IMR-90 (cell line): ENCODE measurements around the gene SLC25A12. TPM values are rescaled to one million over a fixed set of nuclear protein-coding genes. Genes with fewer than 3 reads are reported as not detected.

Experiments
- ATAC-seq: fragments of 200-7000 bp; cut with Tn5 transposase; 2 replicates; pipeline ENCODE4 v1.9.1; 2020; ENCODE audit warnings: low read depth, mild to moderate bottlenecking, moderate library complexity
- BruUV-seq: library from RNA; stranded (reverse); fragments of 400-500 nt; replicated peaks from 2 replicates; lab custom pipeline; 2021; lab: Mats Ljungman, UMichigan
- CTCF ChIA-PET: fragments of 300-600 bp; formaldehyde crosslinking; extraction: SDS; loops from one replicate; lab custom pipeline; 2021; ENCODE audit warnings: antibody characterized with exemption; lab: Yijun Ruan, JAX
- POLR2A ChIA-PET: fragments of 300-600 bp; sonication (Branson Sonifier 250); formaldehyde crosslinking; loops from one replicate; lab custom pipeline; 2022; ENCODE audit warnings: antibody characterized with exemption; ENCODE audit not compliant: unreplicated experiment; lab: Charles Lee
- DNase-seq: peaks from one replicate; pipeline ENCODE4 v3.0.0; 2013
- H2AFZ ChIP-seq: replicated peaks from 2 replicates; pipeline ENCODE3; 2013; ENCODE audit warnings: low read length, mild to moderate bottlenecking; ENCODE audit not compliant: poor library complexity
- H2AK5ac ChIP-seq: 2 replicates; pipeline ENCODE4 v1.6.1; 2013; ENCODE audit warnings: low read depth, low read length, inconsistent platforms
- H2AK9ac ChIP-seq: replicated peaks from 2 replicates; pipeline ENCODE3; 2013; ENCODE audit warnings: mild to moderate bottlenecking, low read depth, low read length, moderate library complexity; ENCODE audit not compliant: poor library complexity
- H2BK120ac ChIP-seq: 2 replicates; pipeline ENCODE4 v1.6.1; 2013; ENCODE audit warnings: low read depth, low read length, inconsistent platforms
- H2BK15ac ChIP-seq: 3 replicates; pipeline ENCODE4 v1.6.1; 2013; ENCODE audit warnings: low read depth, low read length, inconsistent platforms
- H2BK20ac ChIP-seq: 2 replicates; pipeline ENCODE4 v1.6.1; 2013; ENCODE audit warnings: low read depth, mild to moderate bottlenecking, inconsistent platforms, low read length, moderate library complexity
- H2BK5ac ChIP-seq: 2 replicates; pipeline ENCODE4 v1.6.1; 2013; ENCODE audit warnings: mild to moderate bottlenecking, low read depth, low read length, inconsistent platforms; ENCODE audit not compliant: poor library complexity, severe bottlenecking
- H3K14ac ChIP-seq: replicated peaks from 2 replicates; pipeline ENCODE4 v1.6.1; 2013; ENCODE audit warnings: low read depth, low read length, inconsistent platforms
- H3K18ac ChIP-seq: 2 replicates; pipeline ENCODE4 v1.6.1; 2013; ENCODE audit warnings: low read depth, low read length, control low read depth
- H3K23ac ChIP-seq: 2 replicates; pipeline ENCODE4 v1.6.1; 2013; ENCODE audit warnings: low read depth, low read length, inconsistent platforms
- H3K27ac ChIP-seq: 2 replicates; pipeline ENCODE4 v1.5.1; 2013; ENCODE audit warnings: mild to moderate bottlenecking, control low read depth, low read length; ENCODE audit not compliant: insufficient read depth
- H3K27me3 ChIP-seq: 2 replicates; pipeline ENCODE4 v1.6.1; 2013; ENCODE audit warnings: low read length; ENCODE audit not compliant: control insufficient read depth, insufficient read depth
- H3K36me3 ChIP-seq: 2 replicates; pipeline ENCODE4 v1.6.1; 2013; ENCODE audit warnings: low read length, mixed read lengths; ENCODE audit not compliant: control insufficient read depth, insufficient read depth
- H3K4ac ChIP-seq: 2 replicates; pipeline ENCODE4 v1.6.1; 2013; ENCODE audit warnings: low read depth, low read length, inconsistent platforms
- H3K4me1 ChIP-seq: 2 replicates; pipeline ENCODE4 v1.6.1; 2013; ENCODE audit warnings: low read length, mixed read lengths; ENCODE audit not compliant: control insufficient read depth, insufficient read depth
- H3K4me2 ChIP-seq: 2 replicates; pipeline ENCODE4 v1.6.1; 2013; ENCODE audit warnings: low read depth, mild to moderate bottlenecking, control low read depth, low read length, moderate library complexity
- H3K4me3 ChIP-seq: 2 replicates; pipeline ENCODE4 v1.5.1; 2013; ENCODE audit warnings: low read depth, mild to moderate bottlenecking, control low read depth, low read length, moderate library complexity; ENCODE audit not compliant: insufficient read depth
- H3K56ac ChIP-seq: 2 replicates; pipeline ENCODE4 v1.6.1; 2013; ENCODE audit warnings: low read length, inconsistent platforms; ENCODE audit not compliant: insufficient read depth; ENCODE audit errors: extremely low read depth
- H3K79me1 ChIP-seq, 2 experiments: 2 replicates each; pipeline ENCODE4 v1.6.1; 2013; ENCODE audit warnings: low read length in 2 of 2, inconsistent platforms in 1 of 2, low read depth in 1 of 2
- H3K9ac ChIP-seq: 2 replicates; pipeline ENCODE4 v1.6.1; 2013; ENCODE audit warnings: low read depth, low read length, control low read depth
- H3K9me1 ChIP-seq: 2 replicates; pipeline ENCODE4 v1.6.1; 2013; ENCODE audit warnings: low read length, inconsistent platforms; ENCODE audit not compliant: insufficient read depth
- H3K9me3 ChIP-seq: 2 replicates; pipeline ENCODE4 v1.6.1; 2013; ENCODE audit warnings: low read length; ENCODE audit not compliant: control insufficient read depth, insufficient read depth
- H4K20me1 ChIP-seq: 2 replicates; pipeline ENCODE4 v1.6.1; 2013; ENCODE audit warnings: low read length, inconsistent platforms; ENCODE audit not compliant: insufficient read depth
- H4K5ac ChIP-seq: 2 replicates; pipeline ENCODE4 v1.6.1; 2013; ENCODE audit warnings: mild to moderate bottlenecking, low read depth, low read length, control low read depth
- H4K8ac ChIP-seq, 2 experiments: 2 replicates each; pipeline ENCODE4 v1.6.1; 2013; ENCODE audit warnings: low read depth in 2 of 2, low read length in 2 of 2, control low read depth in 1 of 2, inconsistent platforms in 1 of 2
- H4K91ac ChIP-seq: 2 replicates; pipeline ENCODE4 v1.6.1; 2013; ENCODE audit warnings: low read depth, low read length, inconsistent platforms; ENCODE audit not compliant: insufficient read depth
- BHLHE40 ChIP-seq: fragments of 150-350 bp; IDR thresholded peaks from 2 replicates; pipeline ENCODE4 v1.6.1; 2016; ENCODE audit warnings: mild to moderate bottlenecking, low read depth, low read length
- ELK1 ChIP-seq: fragments of 150-350 bp; IDR thresholded peaks from 2 replicates; pipeline ENCODE4 v1.6.1; 2016; ENCODE audit warnings: low read depth, mild to moderate bottlenecking, low read length, moderate library complexity, borderline replicate concordance
- MXI1 ChIP-seq: IDR thresholded peaks from 2 replicates; pipeline ENCODE4 v1.6.1; 2012; ENCODE audit warnings: low read depth, mild to moderate bottlenecking, low read length, moderate library complexity, borderline replicate concordance
- RCOR1 ChIP-seq: IDR thresholded peaks from 2 replicates; pipeline ENCODE4 v1.6.1; 2012; ENCODE audit warnings: mild to moderate bottlenecking, low read length, improper control_type of control experiment; ENCODE audit not compliant: insufficient replicate concordance
- RFX5 ChIP-seq: IDR thresholded peaks from 2 replicates; pipeline ENCODE4 v1.8.0; 2012; ENCODE audit warnings: low read depth, mild to moderate bottlenecking, low read length, moderate library complexity
- USF2 ChIP-seq: fragments of 150-350 bp; IDR thresholded peaks from 2 replicates; pipeline ENCODE4 v1.6.1; 2017; ENCODE audit warnings: mild to moderate bottlenecking, antibody characterized with exemption, low read length, low read depth
- WGBS, 2 experiments: methylation state at CpG; one replicate each; pipeline versions ENCODE4 v1.1.5 to v1.1.7; 2013; ENCODE audit warnings: missing lambda C conversion rate in 2 of 2; ENCODE audit not compliant: insufficient read length in 1 of 2; ENCODE audit errors: extremely low coverage in 2 of 2; 5-methylcytosine and 5-hydroxymethylcytosine counted together
- dilution Hi-C: fragments of 300-500 bp; cut with HindIII; formaldehyde crosslinking; loops from one replicate; pipeline ENCODE4 v1.14.3; 2018; ENCODE audit warnings: low sequenced_read_pairs; ENCODE audit not compliant: unreplicated experiment
- in situ Hi-C: fragments of 300-500 bp; cut with MboI; formaldehyde crosslinking; loops from 3 replicates; pipeline ENCODE4 v1.14.3; 2019; ENCODE audit warnings: low sequenced_read_pairs, inconsistent platforms, mixed read lengths
- intact Hi-C: fragments of 100-400 bp; cut with micrococcal nuclease; formaldehyde crosslinking; loops from 2 replicates; pipeline ENCODE4 v1.10.0; 2022
- polyA plus RNA-seq, 3 experiments: library from polyadenylated mRNA; depleted of rRNA; stranded (reverse); fragments of >200 nt; gene quantifications; 2 replicates each; pipeline ENCODE4 v1.2.3, GENCODE V29; 2012; ENCODE audit warnings: low replicate concordance in 1 of 3
- total RNA-seq: library from RNA; depleted of rRNA; stranded (reverse); fragments of >200 nt; gene quantifications from 2 replicates; pipeline ENCODE4 v1.2.3, GENCODE V29; 2012

Gene SLC25A12
- total and polyA plus RNA-seq, 2 of the 4 experiments (the other 2 are of a cell fraction): 16.3 to 17.6 TPM

- no peak overlapping the region for H3K23ac ChIP-seq
- no peak overlapping the region for H2BK15ac ChIP-seq
- H3K27me3 ChIP-seq: no peaks in the 10 kb centered on the region
- H4K5ac ChIP-seq: no peak overlapping the region
- no peak overlapping the region for H4K91ac ChIP-seq
- no peak for DNase-seq
- no peak overlapping the region for H2AFZ ChIP-seq
- no TSS peak for BruUV-seq
- no peak overlapping the region for H2AK9ac ChIP-seq
- CTCF ChIA-PET: interaction anchor here (0.6 kb wide), 1 partner anchor 11 kb away, joined by 3 read pairs; no protein-coding TSS in a partner anchor
- dilution Hi-C loops (no loop called here), in situ Hi-C loops (loop anchor here (25.0 kb wide), 1 partner anchor 649 kb away; no protein-coding TSS in a partner anchor), intact Hi-C loops (loop anchor here (5.0 kb wide), 3 partner anchors 79 to 241 kb away; partner anchors contain the start of genes HAT1 and SLC25A12)
- no peak overlapping the region for H2BK5ac ChIP-seq
- H3K4ac ChIP-seq: no peak overlapping the region
- no peak for TF ChIP-seq BHLHE40
- TF ChIP-seq RFX5: no peak
- TF ChIP-seq RCOR1: no peak
- no peak for TF ChIP-seq USF2
- TF ChIP-seq MXI1: no peak
- no peak for TF ChIP-seq ELK1
- WGBS, 2 experiments: no CpG with 5 or more reads among the region's 5 CpGs
- H3K36me3 ChIP-seq: no peaks in the 10 kb centered on the region
- no peak overlapping the region for H3K9ac ChIP-seq
- no peak overlapping the region for H4K8ac ChIP-seq
- H4K20me1 ChIP-seq: no peaks in the 10 kb centered on the region
- no peaks in the 10 kb centered on the region for H3K79me1 ChIP-seq
- no peak overlapping the region for H2BK120ac ChIP-seq
- H3K4me2 ChIP-seq: no peak overlapping the region
- ATAC-seq: no peak
- POLR2A ChIA-PET: no interaction called here
- H3K56ac ChIP-seq: no peak overlapping the region
- 0 out of 2 replicates have a peak, but pooled peaks cover 6% of the 10 kb centered on the region for H3K9me1 ChIP-seq
- no peak overlapping the region for H2BK20ac ChIP-seq
- no peak overlapping the region for H2AK5ac ChIP-seq
- H3K14ac ChIP-seq: no peak overlapping the region
- peaks cover 6% of the 10 kb centered on the region; the same call in 1 of the 2 replicates for H3K4me1 ChIP-seq
- no peaks in the 10 kb centered on the region for H3K9me3 ChIP-seq
- no peak overlapping the region for H3K27ac ChIP-seq
- no peak overlapping the region for H3K18ac ChIP-seq
- no peak overlapping the region for H3K4me3 ChIP-seq
Measured at GRCh38 chr2:171813729-171814128, 80.3 kb downstream of the SLC25A12 start.
